H1 (cell line): Measurements from ENCODE around the gene SEC31A. TPM values are rescaled to one million over a fixed set of nuclear protein-coding genes. Genes with fewer than 3 reads are reported as not detected.

Experiments
- BCL11A ChIP-seq, 2 experiments: IDR thresholded peaks; one replicate each; pipeline ENCODE4 v1.6.1; 2011; ENCODE audit warnings: low read depth in 2 of 2, low read length in 2 of 2, mild to moderate bottlenecking in 2 of 2
- CEBPB ChIP-seq: IDR thresholded peaks from 2 replicates; pipeline ENCODE4 v1.6.1; 2012; ENCODE audit warnings: low read depth, low read length
- EZH2 ChIP-seq: fragments of 200-600 bp; sonication (generic); IDR thresholded peaks from 2 replicates; pipeline ENCODE4 v1.7.1; 2012; ENCODE audit warnings: low read depth, mild to moderate bottlenecking, moderate library complexity, low read length, inconsistent platforms; ENCODE audit not compliant: severe bottlenecking
- TBP ChIP-seq: IDR thresholded peaks from 2 replicates; pipeline ENCODE4 v1.6.1; 2011; ENCODE audit warnings: low read depth, low read length, improper control_type of control experiment
- YY1 ChIP-seq: IDR thresholded peaks from 2 replicates; pipeline ENCODE4 v1.6.1; 2011; ENCODE audit warnings: low read depth, mild to moderate bottlenecking, low read length
- polyA plus RNA-seq, 7 experiments: library from polyadenylated mRNA; depleted of rRNA in 3 of 7; stranded (reverse) in 5 of 7; unstranded in 2 of 7; fragments of >200 nt in 5 of 7; fragments of 200-250 nt in 2 of 7; gene quantifications; 1 replicate in 5 of 7; 2 replicates in 1 of 7; 4 replicates in 1 of 7; pipeline versions ENCODE4 v1.2.1 to v1.2.3, GENCODE V29; 2011 to 2013; ENCODE audit warnings: missing spikeins in 2 of 7, mixed read lengths in 2 of 7
- total RNA-seq: library from RNA; stranded (reverse); fragmentation: NEBNext Ultra II Directional; extraction: Animal tissue kit (Norgen Biotek cat#: 25700); gene quantifications from 2 replicates; pipeline ENCODE4 v1.2.1, GENCODE V29; 2021

Gene SEC31A
- total and polyA plus RNA-seq, 2 of the 8 experiments (the other 6 are each of a cell fraction or from before 2014, with no cell fraction given) = 112 to 125 TPM

DNA sequence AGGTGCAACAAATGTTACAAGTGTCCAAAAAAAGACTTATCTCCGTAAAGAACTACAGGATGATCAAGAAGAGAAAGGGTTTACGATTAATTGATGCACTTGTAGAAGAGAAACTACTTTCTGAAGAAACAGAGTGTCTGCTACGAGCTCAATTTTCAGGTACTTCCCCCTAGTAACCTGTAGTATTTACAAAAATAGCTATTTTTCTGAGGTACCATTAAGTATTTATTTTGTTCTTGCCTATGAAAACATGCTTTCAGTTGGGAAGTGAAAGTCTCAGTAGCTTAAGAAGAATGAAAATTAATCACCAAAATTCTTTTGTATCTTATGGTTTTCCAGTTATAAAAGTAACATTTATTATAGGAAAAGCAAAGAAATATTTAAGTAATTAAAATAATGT is 15.5 kb upstream of the SEC31A start (continued):
- TF ChIP-seq TBP = no peak
- TF ChIP-seq BCL11A (IDR thresholded peaks at IDR 0.05; ENCODE audit: low read depth in 2 of 2, low read length in 2 of 2) = no peak
- no peak for TF ChIP-seq CEBPB
- no peak for TF ChIP-seq YY1
- TF ChIP-seq EZH2 = no peak
